Tibial nerve (tissue), 4 donors: Measurements from ENCODE around the gene SAMD10.

Source experiments
- CTCF ChIP-seq, 5 experiments: fragments of 200-600 bp in 3 of 5; fragments of 450-650 bp in 2 of 5; sonication (generic) in 3 of 5; IDR thresholded peaks; one replicate each; pipeline ENCODE4 v1.5.1; 2016 to 2019; ENCODE audit warnings: antibody characterized with exemption in 5 of 5, mild to moderate bottlenecking in 3 of 5, moderate library complexity in 2 of 5
- EP300 ChIP-seq, 2 donors: sonication (generic); formaldehyde crosslinking; IDR thresholded peaks; one replicate each; pipeline ENCODE4 v1.6.1; 2017; ENCODE audit warnings: antibody characterized with exemption in 2 of 2, mild to moderate bottlenecking in 1 of 2
- POLR2A ChIP-seq, 2 donors: fragments of 450-650 bp; IDR thresholded peaks; one replicate each; pipeline ENCODE4 v1.6.1; 2017; ENCODE audit warnings: antibody characterized with exemption in 2 of 2, mild to moderate bottlenecking in 2 of 2, moderate library complexity in 2 of 2

- TF ChIP-seq EP300 (IDR thresholded peaks at IDR 0.05) (no peak), CTCF (IDR thresholded peaks at IDR 0.05) (no peak), POLR2A (IDR thresholded peaks at IDR 0.05) (no peak)
Measured at GRCh38 chr20:64025826-64026412, 46.5 kb upstream of the SAMD10 start.
